GM18519 (cell line): ENCODE results near the gene GMEB2.

Experiments
- ATAC-seq: cut with Tn5 transposase; IDR thresholded peaks from one replicate; pipeline ENCODE4 v1.9.1; 2021; ENCODE audit warnings: mild to moderate bottlenecking, moderate library complexity; ENCODE audit not compliant: unreplicated experiment, low FRiP score

The GMEB2 gene

GRCh38 chr20:63538204-63539091, 88.5 kb downstream of the GMEB2 start:
- no peak for ATAC-seq
